Stomach (tissue), 4 donors: ENCODE data around the gene CCKAR.

Experiments used
- CTCF ChIP-seq, 7 experiments: fragments of 450-650 bp in 4 of 7; fragments of 200-600 bp in 3 of 7; sonication (generic) in 3 of 7; IDR thresholded peaks; one replicate each; pipeline ENCODE4 v1.5.1; 2016 to 2019; ENCODE audit warnings: antibody characterized with exemption in 7 of 7, control low read depth in 2 of 7, mild to moderate bottlenecking in 1 of 7
- POLR2AphosphoS5 ChIP-seq, 3 donors: sonication (generic); formaldehyde crosslinking; IDR thresholded peaks; one replicate each; pipeline ENCODE4 v1.6.1; 2016; ENCODE audit warnings: antibody characterized with exemption in 3 of 3

GRCh38 chr4:26503844-26504243 is 13.6 kb upstream of the CCKAR start:
- TF ChIP-seq CTCF (IDR thresholded peaks at IDR 0.05) (no peak), POLR2AphosphoS5 (IDR thresholded peaks at IDR 0.05) (no peak)
